ENCODE data around the gene SLC6A19.

SLC6A19 gene

DNA sequence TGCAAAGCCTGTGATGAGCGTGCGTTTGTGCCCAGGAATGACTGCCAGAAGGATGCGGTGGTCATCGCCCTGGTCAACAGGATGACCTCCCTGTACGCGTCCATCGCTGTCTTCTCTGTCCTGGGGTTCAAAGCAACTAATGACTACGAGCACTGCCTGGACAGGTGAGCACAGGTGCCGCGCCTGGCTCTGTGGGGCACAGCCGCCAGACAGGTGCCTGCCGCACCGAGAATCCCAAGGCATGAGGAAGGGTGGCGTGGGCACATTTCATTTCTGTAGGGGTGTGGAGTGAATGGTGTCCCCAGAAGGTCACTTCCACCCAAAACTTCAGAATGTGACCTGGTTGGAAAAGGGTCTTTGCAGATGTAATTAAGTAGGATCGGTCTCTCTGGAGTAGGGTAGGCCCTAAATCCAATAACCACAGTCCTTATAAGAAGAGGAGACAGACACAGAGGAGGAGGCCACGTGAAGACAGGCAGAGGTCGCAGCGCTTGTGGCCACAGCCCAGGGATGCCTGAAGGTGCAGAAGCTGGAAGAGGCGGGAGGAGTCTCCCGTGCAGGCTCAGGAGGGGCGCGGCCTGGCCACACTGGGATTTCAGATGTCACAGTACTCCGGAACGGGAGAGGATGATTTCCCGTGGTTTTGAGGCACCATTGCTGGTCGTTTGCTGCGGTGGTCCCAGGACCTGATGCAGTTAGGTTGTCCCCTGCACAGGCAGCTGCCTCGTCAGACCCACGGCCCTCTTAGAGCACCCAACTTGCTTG lies 39.3 kb downstream of the SLC6A19 start:
- Histone ChIP-seq H3K27ac (no peak overlapping the region), H3K4me3 (no peak overlapping the region)
- DNase-seq (ENCODE audit: low spot score), result no peak
- TF ChIP-seq, protein P1, sequence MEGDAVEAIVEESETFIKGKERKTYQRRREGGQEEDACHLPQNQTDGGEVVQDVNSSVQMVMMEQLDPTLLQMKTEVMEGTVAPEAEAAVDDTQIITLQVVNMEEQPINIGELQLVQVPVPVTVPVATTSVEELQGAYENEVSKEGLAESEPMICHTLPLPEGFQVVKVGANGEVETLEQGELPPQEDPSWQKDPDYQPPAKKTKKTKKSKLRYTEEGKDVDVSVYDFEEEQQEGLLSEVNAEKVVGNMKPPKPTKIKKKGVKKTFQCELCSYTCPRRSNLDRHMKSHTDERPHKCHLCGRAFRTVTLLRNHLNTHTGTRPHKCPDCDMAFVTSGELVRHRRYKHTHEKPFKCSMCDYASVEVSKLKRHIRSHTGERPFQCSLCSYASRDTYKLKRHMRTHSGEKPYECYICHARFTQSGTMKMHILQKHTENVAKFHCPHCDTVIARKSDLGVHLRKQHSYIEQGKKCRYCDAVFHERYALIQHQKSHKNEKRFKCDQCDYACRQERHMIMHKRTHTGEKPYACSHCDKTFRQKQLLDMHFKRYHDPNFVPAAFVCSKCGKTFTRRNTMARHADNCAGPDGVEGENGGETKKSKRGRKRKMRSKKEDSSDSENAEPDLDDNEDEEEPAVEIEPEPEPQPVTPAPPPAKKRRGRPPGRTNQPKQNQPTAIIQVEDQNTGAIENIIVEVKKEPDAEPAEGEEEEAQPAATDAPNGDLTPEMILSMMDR (IDR thresholded peaks at IDR 0.05), result no peak

DNA sequence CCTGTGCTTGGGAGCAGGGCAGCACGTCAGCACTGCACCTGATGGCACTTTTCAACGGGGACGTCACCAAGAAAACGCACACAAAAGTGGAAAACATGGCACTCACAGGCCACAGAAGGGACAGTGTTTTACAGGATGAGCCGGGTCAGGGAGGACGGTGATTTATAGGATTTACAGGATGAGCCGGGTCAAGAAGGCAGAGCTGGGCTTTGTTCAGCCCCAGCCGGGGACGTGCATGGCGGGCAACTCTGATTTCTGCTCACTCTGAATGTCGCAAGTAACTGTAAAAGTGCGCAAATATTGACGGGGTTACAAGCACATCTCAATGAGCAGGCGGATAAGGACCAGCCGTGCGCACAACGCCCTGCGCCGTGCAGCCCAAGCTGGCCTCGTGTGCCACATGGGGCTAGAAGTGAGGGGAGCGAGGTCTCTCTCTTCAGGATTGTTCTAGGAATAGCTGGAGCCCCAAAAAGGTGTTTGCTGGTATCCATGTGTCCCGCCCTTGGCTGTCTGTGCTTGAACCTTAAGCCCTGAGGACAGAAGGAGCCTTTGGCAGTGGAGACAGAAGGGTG lies 40.2 kb downstream of the SLC6A19 start:
- TF ChIP-seq, protein P1 (IDR thresholded peaks at IDR 0.05), result no peak
- no peak for DNase-seq (ENCODE audit: low spot score)
- Histone ChIP-seq H3K4me3 (no peak overlapping the region), H3K27ac (no peak overlapping the region)

DNA sequence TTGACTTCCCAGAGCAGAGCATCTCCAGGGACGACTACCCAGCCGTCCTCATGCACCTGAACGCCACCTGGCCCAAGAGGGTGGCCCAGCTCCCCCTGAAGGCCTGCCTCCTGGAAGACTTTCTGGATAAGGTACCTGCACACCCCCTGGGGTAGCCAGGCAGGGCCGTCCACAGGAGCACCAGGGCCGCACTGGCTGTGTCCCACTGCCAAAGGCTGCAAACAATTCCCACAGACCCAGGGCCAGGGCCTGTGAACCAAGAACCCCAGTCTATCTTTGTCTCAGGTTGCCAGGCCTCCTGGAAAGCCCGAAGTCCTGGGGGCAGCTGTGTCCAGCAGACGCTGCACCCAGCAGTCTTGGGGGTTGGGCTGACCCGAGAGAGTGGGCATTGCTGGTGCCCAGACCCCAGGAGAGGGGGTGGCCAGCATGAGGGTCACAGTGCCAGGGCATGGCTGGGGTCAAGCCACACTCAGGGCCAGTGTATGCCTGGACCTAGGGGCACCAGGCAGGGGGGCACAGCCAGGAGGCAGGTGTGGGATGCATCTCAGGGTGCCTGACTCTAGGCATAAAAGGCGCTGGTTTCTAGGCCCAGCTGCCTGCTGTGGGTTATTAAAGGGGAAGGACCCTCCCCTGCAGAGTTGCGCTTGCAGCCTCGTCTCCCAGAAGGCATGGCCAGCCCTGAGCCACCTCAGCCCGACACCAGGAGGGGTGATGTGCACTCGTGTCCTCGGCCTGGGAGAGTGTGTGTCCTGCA lies 41.5 kb downstream of the SLC6A19 start:
- Histone ChIP-seq H3K4me3 (no peak overlapping the region), H3K27ac (no peak overlapping the region)
- no peak for DNase-seq (ENCODE audit: low spot score)
- TF ChIP-seq, protein P1 (IDR thresholded peaks at IDR 0.05), result no peak

GRCh38 chr5:1243487-1244130 lies 42.2 kb downstream of the SLC6A19 start:
- no peak overlapping the region for H3K27ac ChIP-seq
- no peak for DNase-seq (ENCODE audit: low spot score)
- TF ChIP-seq, protein P1 (IDR thresholded peaks at IDR 0.05), result no peak
- H3K4me3 ChIP-seq, result no peak overlapping the region

DNA sequence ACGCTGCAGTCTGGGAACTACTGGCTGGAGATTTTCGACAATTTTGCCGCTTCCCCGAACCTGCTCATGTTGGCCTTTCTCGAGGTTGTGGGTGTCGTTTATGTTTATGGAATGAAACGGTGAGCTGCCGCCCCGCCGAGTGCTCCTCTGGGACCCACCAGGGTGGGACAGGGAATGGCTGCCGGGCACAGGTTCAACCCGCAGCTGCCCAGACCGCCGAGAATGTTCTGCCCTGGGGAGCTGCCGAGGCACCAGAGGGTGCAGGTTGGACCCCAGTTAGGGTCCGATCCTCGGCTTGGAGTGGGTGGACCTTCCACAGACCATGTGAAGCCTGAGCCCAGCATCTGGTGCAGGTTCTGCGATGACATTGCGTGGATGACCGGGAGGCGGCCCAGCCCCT lies 42.9 kb downstream of the SLC6A19 start:
- TF ChIP-seq, protein P1 (IDR thresholded peaks at IDR 0.05), result no peak
- no peak overlapping the region for H3K27ac ChIP-seq
- no peak for DNase-seq (ENCODE audit: low spot score)
- H3K4me3 ChIP-seq, result no peak overlapping the region

DNA sequence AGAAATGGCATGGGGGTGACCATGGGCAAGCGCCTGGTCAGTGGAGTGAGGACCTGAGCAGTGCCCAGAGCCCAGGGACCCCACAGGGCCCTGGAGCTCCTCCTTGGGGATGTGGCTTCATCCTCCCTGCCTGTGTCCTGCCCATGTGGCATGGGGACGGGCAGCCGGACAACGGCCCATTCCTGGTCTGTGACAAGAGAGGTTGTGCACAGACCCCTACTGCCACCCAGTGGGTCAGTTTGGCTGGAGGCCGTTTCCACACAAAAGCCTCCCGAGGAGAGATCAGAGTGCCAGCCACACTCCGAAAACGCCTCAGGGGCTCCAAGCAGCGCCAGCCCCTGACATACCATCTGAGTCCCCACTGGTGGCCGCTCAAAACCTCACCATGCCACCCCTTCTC lies 43.6 kb downstream of the SLC6A19 start:
- Histone ChIP-seq H3K27ac (no peak overlapping the region), H3K4me3 (no peak overlapping the region)
- TF ChIP-seq, protein P1 (IDR thresholded peaks at IDR 0.05), result no peak
- DNase-seq (ENCODE audit: low spot score), result no peak

All from coronary artery (tissue), 2 donors.